MCF 10A (cell line): ENCODE measurements around the gene PARG. TPM values are rescaled to one million over a fixed set of nuclear protein-coding genes. Genes with fewer than 3 reads are reported as not detected.
"Not testable (repeated sequence)": the region's sequence is repeated elsewhere in the genome, so short reads cannot be mapped to it uniquely, and the experiment has no call there.

ENCODE experiments used
- BruUV-seq: library from RNA; stranded (reverse); fragments of 400-500 nt; replicated peaks from 2 replicates; lab custom pipeline; 2021; lab: Mats Ljungman, UMichigan
- CTCF ChIA-PET: fragments of 300-600 bp; sonication (Branson Sonifier 250); formaldehyde crosslinking; extraction: SDS; loops from one replicate; lab custom pipeline; 2021; ENCODE audit warnings: antibody characterized with exemption, inconsistent platforms; lab: Yijun Ruan, JAX
- POLR2A ChIA-PET: fragments of 300-600, 350-650 bp; sonication (Branson Sonifier 250); formaldehyde crosslinking; extraction: SDS; loops from one replicate; lab custom pipeline; 2020; ENCODE audit warnings: antibody characterized with exemption, inconsistent platforms; lab: Yijun Ruan, JAX
- DNase-seq: peaks from one replicate; pipeline ENCODE4 v3.0.0-alpha.2; 2018; ENCODE audit not compliant: unreplicated experiment
- H3K27ac Mint-ChIP-seq: one replicate; pipeline ENCODE4 v1.8.0; 2022; ENCODE audit warnings: mild to moderate bottlenecking, low read depth, mixed read lengths; ENCODE audit not compliant: unreplicated experiment
- H3K27me3 Mint-ChIP-seq: one replicate; pipeline ENCODE4 v1.8.0; 2022; ENCODE audit warnings: mixed read lengths; ENCODE audit not compliant: insufficient read depth, unreplicated experiment
- H3K36me3 Mint-ChIP-seq: one replicate; pipeline ENCODE4 v1.8.0; 2022; ENCODE audit warnings: mild to moderate bottlenecking, moderate library complexity, mixed read lengths; ENCODE audit not compliant: insufficient read depth, unreplicated experiment
- H3K4me1 Mint-ChIP-seq: one replicate; pipeline ENCODE4 v1.8.0; 2022; ENCODE audit warnings: mixed read lengths; ENCODE audit not compliant: insufficient read depth, unreplicated experiment
- H3K4me3 Mint-ChIP-seq: one replicate; pipeline ENCODE4 v1.8.0; 2022; ENCODE audit warnings: mild to moderate bottlenecking, moderate library complexity, mixed read lengths; ENCODE audit not compliant: unreplicated experiment
- H3K9me3 Mint-ChIP-seq: one replicate; pipeline ENCODE4 v1.8.0; 2022; ENCODE audit warnings: mixed read lengths; ENCODE audit not compliant: unreplicated experiment
- intact Hi-C: fragments of 100-400 bp; cut with micrococcal nuclease; formaldehyde crosslinking; loops from 2 replicates; pipeline ENCODE4 v1.14.1; 2022
- total RNA-seq: library from RNA; stranded (reverse); gene quantifications from 2 replicates; pipeline ENCODE4 v1.2.3, GENCODE V29; 2022

PARG gene
- total RNA-seq, 1 experiment from 2014 or later, result 29.2 TPM

DNA sequence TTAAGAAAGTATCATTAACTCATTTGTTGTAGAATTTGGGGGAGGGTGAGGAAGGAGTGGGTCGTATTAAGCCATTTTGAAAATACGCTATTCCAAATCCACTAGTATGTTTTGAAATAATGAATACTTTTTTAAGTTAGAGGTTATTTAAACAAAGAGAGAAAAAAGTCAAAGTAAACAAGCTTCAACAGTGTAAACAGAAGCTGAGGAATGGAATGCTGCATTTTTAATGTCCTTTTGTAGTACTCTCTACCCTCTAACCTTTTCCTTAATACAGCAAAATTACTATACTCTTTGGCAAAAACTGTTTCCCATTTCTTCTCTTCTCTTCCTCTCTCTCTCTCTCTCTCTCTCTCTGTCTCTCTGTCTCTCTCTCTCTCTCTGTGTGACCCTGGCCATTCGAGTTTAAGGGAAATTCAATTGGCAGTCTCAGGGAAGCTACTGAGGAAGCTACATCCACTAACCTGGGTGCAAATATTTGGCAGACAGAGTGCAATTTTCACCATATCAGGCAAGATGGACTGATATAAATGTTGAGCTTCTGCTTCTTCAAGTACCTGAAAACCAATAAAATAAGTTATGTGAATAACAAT, 57.0 kb downstream of the PARG start:
- H3K4me3 Mint-ChIP-seq, H3K27ac Mint-ChIP-seq, H3K27me3 Mint-ChIP-seq, POLR2A ChIA-PET, BruUV-seq, H3K4me1 Mint-ChIP-seq, DNase-seq, intact Hi-C loops, CTCF ChIA-PET, H3K9me3 Mint-ChIP-seq: not testable (repeated sequence)
- peaks cover 13% of the 10 kb centered on the region for H3K36me3 Mint-ChIP-seq

DNA sequence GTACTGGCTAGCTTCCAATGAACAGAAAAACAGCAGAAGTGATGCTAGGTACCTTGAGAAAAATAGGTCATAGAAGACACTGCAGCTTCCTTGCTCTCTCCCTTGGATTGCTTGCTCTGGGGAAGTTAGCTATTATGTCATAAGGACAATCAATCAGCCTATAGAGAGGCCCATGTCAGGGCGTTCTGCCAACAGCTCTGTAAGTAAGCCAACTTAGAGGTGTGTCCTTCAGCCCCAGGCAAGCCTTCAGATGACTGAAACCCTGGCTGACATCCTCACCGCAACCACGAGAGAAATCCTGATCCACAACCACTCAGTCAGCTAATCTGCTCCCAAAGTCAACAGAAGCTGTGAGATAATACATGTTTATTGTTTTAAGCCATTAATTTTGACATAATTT, 58.0 kb downstream of the PARG start:
- CTCF ChIA-PET, H3K9me3 Mint-ChIP-seq, POLR2A ChIA-PET, H3K4me1 Mint-ChIP-seq, BruUV-seq, H3K27me3 Mint-ChIP-seq, DNase-seq, H3K27ac Mint-ChIP-seq, intact Hi-C loops, H3K4me3 Mint-ChIP-seq: not testable (repeated sequence)
- H3K36me3 Mint-ChIP-seq, result peaks cover 15% of the 10 kb centered on the region

DNA sequence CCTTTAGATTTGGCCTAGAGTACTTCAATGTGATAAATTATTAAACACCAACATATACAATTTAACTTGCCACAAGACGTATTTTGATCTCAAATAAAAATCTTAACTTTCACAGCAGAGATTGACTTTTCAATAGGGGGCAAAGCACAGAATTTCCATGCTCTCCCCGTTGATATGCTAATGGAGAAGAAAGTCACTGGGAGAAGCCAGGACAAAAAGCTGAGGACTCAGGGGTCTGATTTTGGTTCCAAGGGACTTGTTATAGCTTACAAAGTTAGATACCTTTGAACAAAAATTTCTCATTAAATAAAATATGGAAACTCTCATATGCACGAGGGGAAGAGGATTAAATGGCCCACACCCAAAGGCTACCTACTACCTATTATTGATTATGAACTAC, 59.5 kb downstream of the PARG start:
- H3K4me1 Mint-ChIP-seq, H3K4me3 Mint-ChIP-seq, CTCF ChIA-PET, intact Hi-C loops, H3K9me3 Mint-ChIP-seq, POLR2A ChIA-PET, H3K27me3 Mint-ChIP-seq, H3K27ac Mint-ChIP-seq, BruUV-seq, DNase-seq: not testable (repeated sequence)
- peaks cover 27% of the 10 kb centered on the region for H3K36me3 Mint-ChIP-seq

DNA sequence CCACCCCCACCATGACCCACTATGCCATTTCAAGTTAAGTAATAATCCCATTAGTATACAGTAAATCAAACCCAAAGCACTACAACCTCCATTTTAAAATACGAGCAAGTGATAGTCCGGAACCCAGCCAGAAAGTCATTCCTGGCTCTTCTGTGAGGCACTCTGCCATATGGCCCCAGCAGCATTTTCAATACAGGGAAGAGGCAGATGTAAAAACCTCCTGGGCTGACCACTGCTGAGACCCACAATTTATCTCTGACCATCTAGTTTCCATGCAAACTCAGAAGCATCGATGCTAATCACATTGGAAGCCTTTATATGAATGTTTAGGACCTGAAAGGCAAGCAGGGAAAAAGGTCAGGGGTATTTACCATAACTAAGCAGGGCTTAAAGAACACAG, 69.1 kb downstream of the PARG start:
- intact Hi-C loops, POLR2A ChIA-PET, H3K27ac Mint-ChIP-seq, H3K4me1 Mint-ChIP-seq, H3K9me3 Mint-ChIP-seq, H3K4me3 Mint-ChIP-seq, CTCF ChIA-PET, H3K27me3 Mint-ChIP-seq, H3K36me3 Mint-ChIP-seq, BruUV-seq, DNase-seq: not testable (repeated sequence)

DNA sequence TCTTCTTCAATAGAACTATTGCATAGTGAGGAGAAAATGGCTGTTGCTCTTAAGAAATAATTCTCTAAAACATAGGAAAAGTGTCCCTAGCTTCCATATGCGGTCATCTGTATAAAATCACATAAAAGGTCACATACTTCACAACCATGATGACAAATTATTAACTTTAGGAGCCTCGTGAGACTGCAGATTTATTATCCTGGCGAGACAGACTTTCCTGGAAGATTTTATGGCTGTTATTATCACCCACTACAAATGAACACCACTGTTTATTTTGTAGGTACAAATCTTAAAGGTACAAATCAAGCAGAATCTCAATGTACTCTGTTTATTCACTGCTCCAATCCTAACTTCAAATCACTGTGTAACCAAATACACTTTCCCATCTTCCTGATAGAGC, 70.4 kb downstream of the PARG start:
- H3K9me3 Mint-ChIP-seq, H3K27me3 Mint-ChIP-seq, BruUV-seq, H3K36me3 Mint-ChIP-seq, intact Hi-C loops, DNase-seq, H3K4me3 Mint-ChIP-seq, CTCF ChIA-PET, H3K4me1 Mint-ChIP-seq, POLR2A ChIA-PET, H3K27ac Mint-ChIP-seq: not testable (repeated sequence)

DNA sequence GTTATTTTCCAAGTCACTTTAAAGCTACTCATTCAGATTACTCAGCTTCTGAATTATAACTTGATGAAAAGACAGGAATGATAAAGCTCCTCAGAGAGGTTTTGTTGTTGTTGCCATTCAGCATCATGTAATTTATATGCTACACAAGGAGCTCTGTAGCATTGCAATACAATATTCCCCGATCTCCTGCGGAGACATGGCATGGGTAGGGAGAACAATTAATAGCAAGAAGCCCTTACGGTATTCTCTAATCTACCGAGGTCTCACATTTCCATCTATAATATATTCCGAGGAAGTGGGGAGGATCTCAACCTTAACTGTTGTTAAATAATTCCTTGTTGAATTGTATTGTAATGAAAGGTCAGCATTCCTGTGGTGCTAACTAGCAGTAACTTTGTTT, 81.9 kb downstream of the PARG start:
- intact Hi-C loops, CTCF ChIA-PET, H3K4me1 Mint-ChIP-seq, BruUV-seq, H3K27me3 Mint-ChIP-seq, POLR2A ChIA-PET, H3K4me3 Mint-ChIP-seq, H3K27ac Mint-ChIP-seq, DNase-seq, H3K9me3 Mint-ChIP-seq, H3K36me3 Mint-ChIP-seq: not testable (repeated sequence)

GRCh38 chr10:49858697-49859382, 83.0 kb downstream of the PARG start:
- BruUV-seq, H3K27ac Mint-ChIP-seq, H3K4me1 Mint-ChIP-seq, H3K27me3 Mint-ChIP-seq, POLR2A ChIA-PET, H3K36me3 Mint-ChIP-seq, CTCF ChIA-PET, DNase-seq, H3K4me3 Mint-ChIP-seq, H3K9me3 Mint-ChIP-seq, intact Hi-C loops: not testable (repeated sequence)

DNA sequence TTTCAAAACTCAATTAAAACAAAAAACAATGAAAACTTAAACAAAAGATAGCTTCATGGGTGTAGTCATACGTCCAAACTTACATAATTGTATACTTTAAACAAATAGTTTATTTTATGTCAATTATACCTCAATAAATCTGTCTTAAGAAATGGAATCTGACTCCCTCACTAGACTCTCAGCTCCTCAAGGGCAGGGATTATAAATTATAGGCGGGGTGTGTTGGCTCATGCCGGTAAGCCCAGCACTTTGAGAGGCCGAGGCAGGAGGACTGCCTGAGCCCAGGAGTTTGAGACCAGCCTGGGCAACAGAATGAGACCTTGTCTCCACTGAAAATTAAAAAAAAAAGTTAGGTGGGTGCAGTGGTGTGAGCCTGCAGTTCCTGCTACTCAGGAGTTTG, 92.3 kb downstream of the PARG start:
- H3K36me3 Mint-ChIP-seq, POLR2A ChIA-PET, DNase-seq, H3K4me3 Mint-ChIP-seq, H3K9me3 Mint-ChIP-seq, H3K27me3 Mint-ChIP-seq, H3K27ac Mint-ChIP-seq, H3K4me1 Mint-ChIP-seq, BruUV-seq, intact Hi-C loops, CTCF ChIA-PET: not testable (repeated sequence)
